Smooth muscle cell (in vitro differentiated cells): Measurements from ENCODE around the gene FREY1. TPM values are rescaled to one million over a fixed set of nuclear protein-coding genes. Genes with fewer than 3 reads are reported as not detected.
A peak's percentile ranks its signal among the peaks of the same experiment; 100 is the strongest.

Source experiments
- DNase-seq: peaks from one replicate; lab custom pipeline; 2025; ENCODE audit not compliant: unreplicated experiment; lab: John Stamatoyannopoulos, UW
- H2AFZ ChIP-seq: fragments of 200-600 bp; sonication (generic); 2 replicates; pipeline ENCODE4 v1.6.0; 2016; ENCODE audit warnings: antibody characterized with exemption, low read depth, mild to moderate bottlenecking
- H3F3A ChIP-seq: fragments of 200-600 bp; sonication (generic); 2 replicates; pipeline ENCODE4 v1.6.0; 2017; ENCODE audit warnings: antibody characterized with exemption, low read depth
- H3K27ac ChIP-seq: fragments of 200-600 bp; sonication (generic); 2 replicates; pipeline ENCODE4 v1.5.1; 2016; ENCODE audit warnings: low read depth, mild to moderate bottlenecking
- H3K27me3 ChIP-seq: fragments of 200-600 bp; sonication (generic); 2 replicates; pipeline ENCODE4 v1.6.1; 2016; ENCODE audit warnings: low read depth, mild to moderate bottlenecking
- H3K36me3 ChIP-seq: fragments of 200-600 bp; sonication (generic); 2 replicates; pipeline ENCODE4 v1.5.1; 2016; ENCODE audit warnings: low read depth
- H3K4me1 ChIP-seq: fragments of 200-600 bp; sonication (generic); 2 replicates; pipeline ENCODE4 v1.5.1; 2016; ENCODE audit warnings: low read depth
- H3K4me2 ChIP-seq: fragments of 200-600 bp; sonication (generic); 2 replicates; pipeline ENCODE4 v1.6.0; 2016; ENCODE audit warnings: mild to moderate bottlenecking
- H3K4me3 ChIP-seq: fragments of 200-600 bp; sonication (generic); 2 replicates; pipeline ENCODE4 v1.5.1; 2016; ENCODE audit warnings: mild to moderate bottlenecking
- H3K79me2 ChIP-seq: fragments of 200-600 bp; sonication (generic); 2 replicates; pipeline ENCODE4 v1.6.0; 2016; ENCODE audit warnings: low read depth, mild to moderate bottlenecking
- H3K9ac ChIP-seq: fragments of 200-600 bp; sonication (generic); 2 replicates; pipeline ENCODE4 v1.6.0; 2016; ENCODE audit warnings: low read depth
- H3K9me3 ChIP-seq: fragments of 200-600 bp; sonication (generic); replicated peaks from 2 replicates; pipeline ENCODE4 v1.5.1; 2016; ENCODE audit warnings: low read depth
- H4K20me1 ChIP-seq: fragments of 200-600 bp; sonication (generic); 2 replicates; pipeline ENCODE4 v1.6.0; 2016; ENCODE audit warnings: low read depth
- WGBS: methylation state at CpG from one replicate; pipeline ENCODE4 v1.1.7; 2016; ENCODE audit warnings: low lambda C conversion rate; 5-methylcytosine and 5-hydroxymethylcytosine counted together
- polyA plus RNA-seq: library from polyadenylated mRNA; unstranded; fragments of >200 nt; fragmentation: Nextera tagmentation; extraction: Ambion mirVana; gene quantifications from 2 replicates; pipeline ENCODE4 v1.2.1, GENCODE V29; 2016
- total RNA-seq: library from RNA; depleted of rRNA; stranded (reverse); fragments of >200 nt; gene quantifications from 2 replicates; pipeline ENCODE4 v1.2.3, GENCODE V29; 2014
- TF ChIP-seq, protein P1 (sequence below): fragments of 200-600 bp; sonication (generic); IDR thresholded peaks from 2 replicates; pipeline ENCODE4 v1.5.1; 2017; ENCODE audit warnings: borderline replicate concordance, mild to moderate bottlenecking, antibody characterized with exemption; ENCODE audit not compliant: insufficient read depth, poor library complexity, severe bottlenecking

Gene FREY1
- total and polyA plus RNA-seq, 2 experiments from 2014 or later: 0.22 to 0.57 TPM

DNA sequence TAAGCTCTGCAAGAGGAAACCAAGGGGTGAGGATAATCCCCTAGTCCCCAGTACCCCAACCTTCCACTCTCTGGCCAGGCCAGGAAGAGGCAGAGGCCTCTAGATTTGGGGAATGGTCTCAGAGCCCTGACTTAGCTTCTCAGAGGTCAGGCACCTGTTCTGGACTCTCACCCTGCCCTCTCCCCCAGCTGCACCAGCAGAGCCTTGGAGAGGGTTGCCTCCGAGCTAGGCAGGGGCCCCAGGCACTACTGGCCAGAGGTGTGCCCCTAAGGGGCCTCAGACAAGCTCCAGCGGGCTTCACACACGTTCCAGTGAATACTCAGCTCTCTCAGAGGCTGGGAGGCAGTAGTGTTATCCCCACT lies 8.0 kb downstream of the FREY1 start:
- H3K9ac ChIP-seq: peak overlapping the region; percentile 97
- H2AFZ ChIP-seq: no peak overlapping the region
- no peaks in the 10 kb centered on the region for H3K27me3 ChIP-seq
- H4K20me1 ChIP-seq: peaks cover 9% of the 10 kb centered on the region
- H3K79me2 ChIP-seq: no peaks in the 10 kb centered on the region
- no peaks in the 10 kb centered on the region for H3F3A ChIP-seq
- H3K36me3 ChIP-seq: no peaks in the 10 kb centered on the region
- no peaks in the 10 kb centered on the region for H3K9me3 ChIP-seq
- TF ChIP-seq, protein P1, sequence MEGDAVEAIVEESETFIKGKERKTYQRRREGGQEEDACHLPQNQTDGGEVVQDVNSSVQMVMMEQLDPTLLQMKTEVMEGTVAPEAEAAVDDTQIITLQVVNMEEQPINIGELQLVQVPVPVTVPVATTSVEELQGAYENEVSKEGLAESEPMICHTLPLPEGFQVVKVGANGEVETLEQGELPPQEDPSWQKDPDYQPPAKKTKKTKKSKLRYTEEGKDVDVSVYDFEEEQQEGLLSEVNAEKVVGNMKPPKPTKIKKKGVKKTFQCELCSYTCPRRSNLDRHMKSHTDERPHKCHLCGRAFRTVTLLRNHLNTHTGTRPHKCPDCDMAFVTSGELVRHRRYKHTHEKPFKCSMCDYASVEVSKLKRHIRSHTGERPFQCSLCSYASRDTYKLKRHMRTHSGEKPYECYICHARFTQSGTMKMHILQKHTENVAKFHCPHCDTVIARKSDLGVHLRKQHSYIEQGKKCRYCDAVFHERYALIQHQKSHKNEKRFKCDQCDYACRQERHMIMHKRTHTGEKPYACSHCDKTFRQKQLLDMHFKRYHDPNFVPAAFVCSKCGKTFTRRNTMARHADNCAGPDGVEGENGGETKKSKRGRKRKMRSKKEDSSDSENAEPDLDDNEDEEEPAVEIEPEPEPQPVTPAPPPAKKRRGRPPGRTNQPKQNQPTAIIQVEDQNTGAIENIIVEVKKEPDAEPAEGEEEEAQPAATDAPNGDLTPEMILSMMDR: no peak
- WGBS: 15% methylated on average over 3 of the region's 3 CpGs
- H3K4me2 ChIP-seq: peak overlapping the region; percentile 99
- H3K4me3 ChIP-seq: peak overlapping the region; percentile 68
- no peak for DNase-seq
- peaks cover 24% of the 10 kb centered on the region for H3K4me1 ChIP-seq
- H3K27ac ChIP-seq: peak overlapping the region; percentile 72

DNA sequence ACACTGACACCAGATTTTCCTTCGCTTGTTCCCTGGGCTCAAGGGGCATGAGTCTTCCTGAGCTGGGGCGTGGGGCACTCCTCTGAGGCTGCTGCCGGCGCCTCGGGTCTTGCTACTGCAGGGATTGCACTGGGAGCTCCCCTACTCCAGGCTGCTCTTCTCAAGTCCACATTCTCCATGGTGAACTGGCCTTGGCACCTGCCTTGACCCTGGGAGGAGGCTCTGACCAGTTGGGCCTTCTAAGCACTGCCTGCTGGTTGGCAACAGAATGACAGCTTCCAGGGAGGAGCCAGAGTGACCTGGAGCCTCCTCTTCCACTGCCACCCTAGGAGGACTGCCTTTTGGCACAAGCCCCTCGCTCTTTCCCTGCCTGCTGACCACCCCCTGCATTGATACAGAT lies 9.5 kb downstream of the FREY1 start:
- Histone ChIP-seq H3K4me1 (peaks cover 24% of the 10 kb centered on the region), H3K9me3 (no peaks in the 10 kb centered on the region), H3K27ac (no peak overlapping the region), H3K9ac (no peak overlapping the region), H4K20me1 (peaks cover 9% of the 10 kb centered on the region), H3K4me3 (no peak overlapping the region), H3K4me2 (no peak overlapping the region), H3K36me3 (no peaks in the 10 kb centered on the region), H3K79me2 (no peaks in the 10 kb centered on the region), H3K27me3 (no peaks in the 10 kb centered on the region), H3F3A (no peaks in the 10 kb centered on the region), H2AFZ (no peak overlapping the region)
- DNase-seq: no peak
- 92% methylated on average over 6 of the region's 6 CpGs for WGBS
- TF ChIP-seq, protein P1: no peak

DNA sequence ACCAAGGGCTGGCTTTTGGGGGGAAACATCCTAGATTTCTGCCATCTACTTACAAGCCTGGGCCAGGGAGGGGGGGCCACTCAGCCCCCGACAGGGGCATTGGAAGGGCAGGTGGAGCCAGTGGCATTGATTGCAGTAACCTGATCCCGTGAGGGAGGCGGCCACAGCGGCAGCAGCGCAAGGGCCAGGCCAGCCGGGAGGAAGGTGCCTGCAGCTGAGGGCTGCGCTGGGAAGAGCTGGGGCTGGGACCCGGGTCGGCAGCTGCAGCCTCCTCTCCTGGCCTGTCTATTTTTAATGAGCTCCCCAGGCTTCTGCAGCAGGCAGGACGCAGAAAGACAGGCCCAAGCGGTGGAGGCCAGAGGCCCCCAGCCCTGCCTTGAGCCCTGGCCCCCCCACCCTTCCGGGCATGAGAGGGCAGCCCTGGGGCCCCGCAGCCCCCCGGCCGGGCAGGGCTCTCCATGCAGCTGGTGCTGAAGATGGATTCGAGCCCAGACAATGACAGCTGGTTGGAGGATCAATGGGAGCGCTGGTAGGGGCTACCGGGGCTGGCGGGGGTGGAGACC lies 10.6 kb downstream of the FREY1 start:
- H3K9ac ChIP-seq: no peak overlapping the region
- H3K4me1 ChIP-seq: peaks cover 24% of the 10 kb centered on the region
- H3K27me3 ChIP-seq: no peaks in the 10 kb centered on the region
- no peak overlapping the region for H3K27ac ChIP-seq
- no peaks in the 10 kb centered on the region for H3K36me3 ChIP-seq
- H3K9me3 ChIP-seq: no peaks in the 10 kb centered on the region
- H3K4me2 ChIP-seq: no peak overlapping the region
- DNase-seq: no peak
- no peaks in the 10 kb centered on the region for H3K79me2 ChIP-seq
- TF ChIP-seq, protein P1: no peak
- H3F3A ChIP-seq: no peaks in the 10 kb centered on the region
- WGBS: 29% methylated on average over 15 of the region's 19 CpGs
- H2AFZ ChIP-seq: no peak overlapping the region
- peaks cover 6% of the 10 kb centered on the region for H4K20me1 ChIP-seq
- H3K4me3 ChIP-seq: no peak overlapping the region

DNA sequence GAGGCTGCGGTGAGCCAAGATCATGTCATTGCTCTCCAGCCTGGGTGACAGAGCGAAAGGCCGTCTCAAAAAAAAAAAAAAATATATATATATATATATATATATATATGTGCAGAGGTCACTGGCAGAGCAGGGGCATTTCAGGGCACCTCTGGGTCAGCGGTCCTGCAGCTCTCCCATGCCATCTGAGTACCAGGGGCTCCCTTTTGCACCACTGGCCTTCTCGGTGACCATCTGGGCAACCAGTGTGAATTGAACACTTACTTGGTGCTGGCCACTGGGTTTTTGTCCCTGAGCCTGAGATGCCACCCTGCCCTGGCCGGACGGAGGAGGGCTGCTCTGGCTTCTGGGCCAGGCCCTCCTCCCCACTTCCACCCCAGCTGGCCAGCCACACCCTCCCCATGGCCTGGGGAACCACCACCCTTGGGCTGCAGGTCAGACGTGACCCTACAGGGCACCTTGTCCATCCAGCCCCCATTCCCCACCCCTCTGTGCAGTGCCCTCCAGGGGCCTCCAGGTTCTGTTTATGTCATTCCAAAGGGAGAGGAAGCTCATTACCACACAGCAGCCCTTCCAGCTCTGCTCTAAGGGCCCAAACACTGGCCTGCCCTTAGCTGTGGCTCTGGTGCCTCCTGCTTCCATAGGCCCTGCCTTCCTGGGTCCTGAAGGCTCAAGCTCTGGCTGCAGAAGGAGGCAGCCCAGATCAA lies 11.4 kb downstream of the FREY1 start:
- H3K4me1 ChIP-seq: peaks cover 20% of the 10 kb centered on the region
- TF ChIP-seq, protein P1: no peak
- no peaks in the 10 kb centered on the region for H3K27me3 ChIP-seq
- no peak overlapping the region for H3K4me3 ChIP-seq
- no peak overlapping the region for H3K4me2 ChIP-seq
- no peaks in the 10 kb centered on the region for H3K79me2 ChIP-seq
- WGBS: 92% methylated on average over 8 of the region's 8 CpGs
- no peak overlapping the region for H3K9ac ChIP-seq
- no peak overlapping the region for H2AFZ ChIP-seq
- H3F3A ChIP-seq: no peaks in the 10 kb centered on the region
- H3K36me3 ChIP-seq: no peaks in the 10 kb centered on the region
- DNase-seq: no peak
- H3K9me3 ChIP-seq: no peaks in the 10 kb centered on the region
- H4K20me1 ChIP-seq: no peaks in the 10 kb centered on the region
- H3K27ac ChIP-seq: no peak overlapping the region
